PFSK-1 (cell line): ENCODE data around the gene GSTA1.

Experiments
- FOXP2 ChIP-seq: optimal IDR thresholded peaks from 2 replicates; pipeline ENCODE3; 2011; ENCODE audit warnings: borderline replicate concordance, control low read depth, inconsistent platforms; ENCODE audit not compliant: insufficient read depth; ENCODE audit errors: extremely low read length, extremely low read depth
- POLR2AphosphoS5 ChIP-seq: IDR thresholded peaks from 2 replicates; pipeline ENCODE4 v1.6.1; 2012; ENCODE audit warnings: low read depth, mild to moderate bottlenecking, control low read depth, low read length, moderate library complexity
- REST ChIP-seq, 2 experiments: IDR thresholded peaks; 2 replicates each; pipeline versions ENCODE4 v1.6.1 to v1.8.0; 2011 to 2012; ENCODE audit warnings: low read depth in 2 of 2, low read length in 2 of 2, control low read depth in 1 of 2, inconsistent platforms in 1 of 2, mild to moderate bottlenecking in 1 of 2, moderate library complexity in 1 of 2; ENCODE audit not compliant: insufficient read depth in 1 of 2
- SIN3A ChIP-seq: IDR thresholded peaks from 2 replicates; pipeline ENCODE4 v1.6.1; 2012; ENCODE audit warnings: mild to moderate bottlenecking, low read length, moderate library complexity, borderline replicate concordance; ENCODE audit not compliant: insufficient read depth
- TAF1 ChIP-seq: IDR thresholded peaks from 2 replicates; pipeline ENCODE4 v1.6.1; 2012; ENCODE audit warnings: low read length, control low read depth, borderline replicate concordance; ENCODE audit not compliant: insufficient read depth

Gene GSTA1

GRCh38 chr6:52815167-52816092, 11.8 kb upstream of the GSTA1 start:
- no peak for TF ChIP-seq FOXP2
- TF ChIP-seq SIN3A: no peak
- no peak for TF ChIP-seq REST (IDR thresholded peaks at IDR 0.05; ENCODE audit: insufficient read depth in 1 of 2, low read depth in 2 of 2, low read length in 2 of 2)
- no peak for TF ChIP-seq TAF1
- TF ChIP-seq POLR2AphosphoS5: no peak

GRCh38 chr6:52808660-52809059, 5.0 kb upstream of the GSTA1 start:
- TF ChIP-seq FOXP2: no peak
- TF ChIP-seq SIN3A: no peak
- TF ChIP-seq POLR2AphosphoS5: no peak
- no peak for TF ChIP-seq TAF1
- no peak for TF ChIP-seq REST (IDR thresholded peaks at IDR 0.05; ENCODE audit: insufficient read depth in 1 of 2, low read depth in 2 of 2, low read length in 2 of 2)

DNA sequence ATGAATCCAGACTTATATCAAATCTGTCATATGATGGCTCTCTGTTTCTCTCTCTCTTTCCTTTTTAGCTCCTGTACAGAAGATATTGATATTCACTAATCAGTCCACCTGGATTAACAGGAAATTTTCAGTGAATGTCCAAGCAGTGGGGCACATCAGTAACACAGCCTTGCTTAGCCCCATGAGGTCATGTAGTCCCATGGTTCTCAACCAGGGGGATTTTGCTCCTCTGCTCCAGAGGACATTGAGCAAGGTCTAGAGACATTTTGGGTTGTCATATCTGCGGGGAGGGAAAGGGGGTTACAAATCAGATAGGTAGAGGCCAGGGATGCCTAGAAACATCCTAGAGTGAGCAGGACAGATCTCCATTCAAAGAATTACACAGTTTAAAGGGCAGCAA, 810 bp downstream of the GSTA1 start:
- no peak for TF ChIP-seq FOXP2
- no peak for TF ChIP-seq TAF1
- no peak for TF ChIP-seq POLR2AphosphoS5
- TF ChIP-seq REST (IDR thresholded peaks at IDR 0.05; ENCODE audit: insufficient read depth in 1 of 2, low read depth in 2 of 2, low read length in 2 of 2): no peak
- TF ChIP-seq SIN3A: no peak

GRCh38 chr6:52801188-52801841, 2.3 kb downstream of the GSTA1 start:
- TF ChIP-seq REST (IDR thresholded peaks at IDR 0.05; ENCODE audit: insufficient read depth in 1 of 2, low read depth in 2 of 2, low read length in 2 of 2): no peak
- no peak for TF ChIP-seq SIN3A
- no peak for TF ChIP-seq FOXP2
- TF ChIP-seq TAF1: no peak
